MM.1S (cell line): ENCODE results near the gene ITGB3.
"Not testable (repeated sequence)": the region's sequence is repeated elsewhere in the genome, so short reads cannot be mapped to it uniquely, and the experiment has no call there.

ENCODE experiments used
- EZH2 ChIP-seq: fragments of 300-600 bp; sonication (generic); optimal IDR thresholded peaks from 2 replicates; pipeline ENCODE3; 2017; ENCODE audit warnings: low read depth, mild to moderate bottlenecking, antibody characterized with exemption, low read length, mixed read lengths
- TF ChIP-seq, protein P1 (sequence below): fragments of 300-600 bp; sonication (generic); IDR thresholded peaks from 2 replicates; pipeline ENCODE4 v1.5.1; 2016; ENCODE audit warnings: antibody characterized with exemption, low read length, mixed read lengths

DNA sequence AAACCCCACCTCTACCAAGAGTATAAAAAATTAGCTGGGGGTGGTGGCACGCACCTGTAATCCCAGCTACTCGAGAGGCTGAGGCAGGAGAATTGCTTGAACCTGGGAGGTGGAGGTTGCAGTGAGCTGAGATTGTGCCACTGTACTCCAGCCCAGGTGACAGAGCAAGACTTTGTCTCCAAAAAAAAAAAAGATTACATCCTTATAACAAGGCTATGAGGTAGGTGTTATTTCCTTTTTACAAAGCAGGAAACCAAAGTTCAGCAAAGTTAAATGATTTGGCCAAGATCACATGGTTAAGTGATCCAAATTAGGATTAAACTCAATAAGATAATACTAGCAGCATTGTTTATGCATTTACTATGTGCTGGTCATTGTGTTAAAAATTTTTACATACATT, 36.3 kb upstream of the ITGB3 start:
- TF ChIP-seq, protein P1, sequence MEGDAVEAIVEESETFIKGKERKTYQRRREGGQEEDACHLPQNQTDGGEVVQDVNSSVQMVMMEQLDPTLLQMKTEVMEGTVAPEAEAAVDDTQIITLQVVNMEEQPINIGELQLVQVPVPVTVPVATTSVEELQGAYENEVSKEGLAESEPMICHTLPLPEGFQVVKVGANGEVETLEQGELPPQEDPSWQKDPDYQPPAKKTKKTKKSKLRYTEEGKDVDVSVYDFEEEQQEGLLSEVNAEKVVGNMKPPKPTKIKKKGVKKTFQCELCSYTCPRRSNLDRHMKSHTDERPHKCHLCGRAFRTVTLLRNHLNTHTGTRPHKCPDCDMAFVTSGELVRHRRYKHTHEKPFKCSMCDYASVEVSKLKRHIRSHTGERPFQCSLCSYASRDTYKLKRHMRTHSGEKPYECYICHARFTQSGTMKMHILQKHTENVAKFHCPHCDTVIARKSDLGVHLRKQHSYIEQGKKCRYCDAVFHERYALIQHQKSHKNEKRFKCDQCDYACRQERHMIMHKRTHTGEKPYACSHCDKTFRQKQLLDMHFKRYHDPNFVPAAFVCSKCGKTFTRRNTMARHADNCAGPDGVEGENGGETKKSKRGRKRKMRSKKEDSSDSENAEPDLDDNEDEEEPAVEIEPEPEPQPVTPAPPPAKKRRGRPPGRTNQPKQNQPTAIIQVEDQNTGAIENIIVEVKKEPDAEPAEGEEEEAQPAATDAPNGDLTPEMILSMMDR, result not testable (repeated sequence)
- not testable (repeated sequence) for TF ChIP-seq EZH2
